Hematopoietic multipotent progenitor cell treated with erythropoietin and hydrocortisone succinate and interleukin-3 and kit ligand, for 4 days (in vitro differentiated cells): Measurements from ENCODE around the gene RNF14.
"Not testable (repeated sequence)": the region's sequence is repeated elsewhere in the genome, so short reads cannot be mapped to it uniquely, and the experiment has no call there.

Experiments used
- DNase-seq: peaks from one replicate; pipeline ENCODE4 v3.0.0-alpha.2; 2015

RNF14 gene

GRCh38 chr5:141968914-141969608 lies at the start of gene RNF14:
Gene RNF14, plus strand, starts transcription at chr5:141969105. Its CDS starts 4,484 bp downstream, at chr5:141973589.
- peak; percentile 98 for DNase-seq

GRCh38 chr5:141919218-141920119 lies 49.4 kb upstream of the RNF14 start:
- DNase-seq: no peak

GRCh38 chr5:141920771-141921170 lies 48.1 kb upstream of the RNF14 start:
- DNase-seq: no peak

GRCh38 chr5:141922827-141923447 lies 46.0 kb upstream of the RNF14 start:
- not testable (repeated sequence) for DNase-seq

GRCh38 chr5:141923448-141924313 lies 45.2 kb upstream of the RNF14 start, which contains the start of gene DELE1:
Gene DELE1, plus strand, starts transcription at chr5:141923871. Its CDS starts 71 bp downstream, at chr5:141923942.
- DNase-seq: peak; percentile 98

GRCh38 chr5:141926434-141926833 lies 42.5 kb upstream of the RNF14 start:
- no peak for DNase-seq

- no peak for DNase-seq
These were observed 40.9 kb upstream of the RNF14 start for GRCh38 chr5:141928051-141928450.

GRCh38 chr5:141929398-141930058 lies 39.4 kb upstream of the RNF14 start:
- no peak for DNase-seq

GRCh38 chr5:141931694-141932093 lies 37.2 kb upstream of the RNF14 start:
- no peak for DNase-seq

GRCh38 chr5:141933151-141933550 lies 35.8 kb upstream of the RNF14 start:
- no peak for DNase-seq

- peak; percentile 52 for DNase-seq
These were observed 34.6 kb upstream of the RNF14 start for GRCh38 chr5:141934099-141934844.

- DNase-seq: no peak
These were observed 33.4 kb upstream of the RNF14 start for GRCh38 chr5:141935538-141935937.

- peak; percentile 39 for DNase-seq
These were observed 28.1 kb upstream of the RNF14 start for GRCh38 chr5:141940695-141941271.

- no peak for DNase-seq
These were observed 27.6 kb upstream of the RNF14 start for GRCh38 chr5:141941307-141941706.

GRCh38 chr5:141941779-141942178 lies 27.1 kb upstream of the RNF14 start:
- DNase-seq: no peak

- DNase-seq: no peak
These were observed 26.6 kb upstream of the RNF14 start for GRCh38 chr5:141942185-141942857.

- no peak for DNase-seq
These were observed 24.8 kb upstream of the RNF14 start for GRCh38 chr5:141944076-141944475.

- no peak for DNase-seq
These were observed 23.3 kb upstream of the RNF14 start for GRCh38 chr5:141945511-141946051.

- no peak for DNase-seq
These were observed 21.6 kb upstream of the RNF14 start for GRCh38 chr5:141947316-141947715.

- no peak for DNase-seq
These were observed 20.1 kb upstream of the RNF14 start for GRCh38 chr5:141948812-141949211.
